Skin epidermis (tissue), 12 donors: ENCODE measurements around the gene ATF4.

ENCODE experiments used
- H3K27ac ChIP-seq, 21 experiments: fragments of 200-600 bp; sonication (generic) in 11 of 21; one replicate each; pipeline ENCODE4 v1.5.0; 2020; ENCODE audit warnings: mild to moderate bottlenecking in 3 of 21, inconsistent platforms in 2 of 21, moderate library complexity in 2 of 21
- H3K4me3 ChIP-seq, 7 experiments: fragments of 200-600 bp; sonication (generic) in 2 of 7; one replicate each; pipeline ENCODE4 v1.5.0; 2020; ENCODE audit warnings: inconsistent platforms in 2 of 7, mild to moderate bottlenecking in 2 of 7, moderate library complexity in 1 of 7

ATF4 gene

GRCh38 chr22:39520226-39521105, at the start of gene ATF4:
TSS of gene ATF4 (plus strand) at chr22:39520562. CDS start at chr22:39521446, 884 bp downstream.
- Histone ChIP-seq H3K4me3 (peak within 1 kb of the TSS; percentile 83 to 100 (median 91)), H3K27ac (peak within 1 kb of the TSS; percentile 94 to 100 (median 99))

GRCh38 chr22:39471381-39472141, 48.8 kb upstream of the ATF4 start:
- no peak overlapping the region for H3K4me3 ChIP-seq
- H3K27ac ChIP-seq, result peak overlapping the region in 16 of 21 experiments; percentile 6 to 73 (median 56)

GRCh38 chr22:39472570-39473556, 47.5 kb upstream of the ATF4 start:
- H3K27ac ChIP-seq, result peak overlapping the region in 12 of 21 experiments; percentile 15 to 73 (median 62)

GRCh38 chr22:39473851-39474250, 46.5 kb upstream of the ATF4 start:
- Histone ChIP-seq H3K27ac (peak overlapping the region in 5 of 21 experiments; percentile 14 to 54 (median 30)), H3K4me3 (no peak overlapping the region)

More at GRCh38 chr22:39472570-39473556, 47.5 kb upstream of the ATF4 start:
- H3K4me3 ChIP-seq, result no peak overlapping the region

- peak overlapping the region in 4 of 21 experiments; percentile 27 to 54 (median 38) for H3K27ac ChIP-seq
- no peak overlapping the region for H3K4me3 ChIP-seq
Measured at GRCh38 chr22:39474351-39475111, 45.8 kb upstream of the ATF4 start.

GRCh38 chr22:39475337-39475736, 45.0 kb upstream of the ATF4 start:
- Histone ChIP-seq H3K27ac (peak overlapping the region in 4 of 21 experiments; percentile 30 to 54 (median 42)), H3K4me3 (no peak overlapping the region)

- Histone ChIP-seq H3K4me3 (no peak overlapping the region), H3K27ac (no peak overlapping the region)
Measured at GRCh38 chr22:39475902-39476301, 44.5 kb upstream of the ATF4 start.

- H3K27ac ChIP-seq, result peak overlapping the region in 1 of 21 experiments; percentile 14
- no peak overlapping the region for H3K4me3 ChIP-seq
Measured at GRCh38 chr22:39476664-39477063, 43.7 kb upstream of the ATF4 start.

- Histone ChIP-seq H3K4me3 (no peak overlapping the region), H3K27ac (no peak overlapping the region)
Measured at GRCh38 chr22:39477542-39477941, 42.8 kb upstream of the ATF4 start.

GRCh38 chr22:39478441-39478850, 41.9 kb upstream of the ATF4 start:
- Histone ChIP-seq H3K4me3 (no peak overlapping the region), H3K27ac (no peak overlapping the region)

- Histone ChIP-seq H3K4me3 (no peak overlapping the region), H3K27ac (no peak overlapping the region)
Measured at GRCh38 chr22:39479254-39479653, 41.1 kb upstream of the ATF4 start.

- Histone ChIP-seq H3K4me3 (no peak overlapping the region), H3K27ac (no peak overlapping the region)
Measured at GRCh38 chr22:39480557-39480956, 39.8 kb upstream of the ATF4 start.

- no peak overlapping the region for H3K27ac ChIP-seq
Measured at GRCh38 chr22:39481054-39481453, 39.3 kb upstream of the ATF4 start.

GRCh38 chr22:39481595-39481994, 38.8 kb upstream of the ATF4 start:
- H3K27ac ChIP-seq, result no peak overlapping the region
- no peak overlapping the region for H3K4me3 ChIP-seq

More at GRCh38 chr22:39481054-39481453, 39.3 kb upstream of the ATF4 start:
- no peak overlapping the region for H3K4me3 ChIP-seq

GRCh38 chr22:39482768-39483167, 37.6 kb upstream of the ATF4 start:
- Histone ChIP-seq H3K4me3 (no peak overlapping the region), H3K27ac (no peak overlapping the region)

GRCh38 chr22:39486951-39487825, 33.2 kb upstream of the ATF4 start:
- Histone ChIP-seq H3K4me3 (no peak overlapping the region), H3K27ac (no peak overlapping the region)

- H3K27ac ChIP-seq, result no peak overlapping the region
Measured at GRCh38 chr22:39487826-39488520, 32.4 kb upstream of the ATF4 start.

More at GRCh38 chr22:39487826-39488520, 32.4 kb upstream of the ATF4 start:
- no peak overlapping the region for H3K4me3 ChIP-seq
